ENCODE data around the gene KLK4. TPM values are rescaled to one million over a fixed set of nuclear protein-coding genes. Genes with fewer than 3 reads are reported as not detected.

KLK4 gene
- polyA plus RNA-seq, 1 of the 3 experiments (the other 2 are of a cell fraction): not detected

- no peak for TF ChIP-seq CTCF (IDR thresholded peaks at IDR 0.05)
- TF ChIP-seq RAD21 (IDR thresholded peaks at IDR 0.05; ENCODE audit: low read length): no peak
- TF ChIP-seq NFIC (IDR thresholded peaks at IDR 0.05; ENCODE audit: borderline replicate concordance): no peak
- TF ChIP-seq RCOR1 (IDR thresholded peaks at IDR 0.05; ENCODE audit: low read length): no peak
- TF ChIP-seq FOXM1 (IDR thresholded peaks at IDR 0.05; ENCODE audit: low read depth): no peak
- TF ChIP-seq MXI1 (IDR thresholded peaks at IDR 0.05; ENCODE audit: low read depth, low read length): no peak
- no peak for TF ChIP-seq JUND (IDR thresholded peaks at IDR 0.05)
- TF ChIP-seq FOXJ3 (CRISPR knock-in tag; IDR thresholded peaks at IDR 0.05): no peak
- no peak for TF ChIP-seq SIN3A (IDR thresholded peaks at IDR 0.05; ENCODE audit: borderline replicate concordance, low read depth, low read length)
- TF ChIP-seq EZH2phosphoT487 (IDR thresholded peaks at IDR 0.05; ENCODE audit: borderline replicate concordance, low read depth): no peak
- no peak for TF ChIP-seq RXRA (IDR thresholded peaks at IDR 0.05; ENCODE audit: borderline replicate concordance, low read depth)
Observed at GRCh38 chr19:50944795-50945194, 33.6 kb upstream of the KLK4 start (continued).

GRCh38 chr19:50943074-50943828 lies 32.1 kb upstream of the KLK4 start:
- no peak overlapping the region for H3K4me2 ChIP-seq
- H3K4me3 ChIP-seq (ENCODE audit: low read depth in 2 of 2, low read length in 1 of 2): no peak overlapping the region
- no peak overlapping the region for H3K27ac ChIP-seq (ENCODE audit: low read depth in 2 of 2, low read length in 1 of 2)
- H3F3A ChIP-seq (replicated peaks; ENCODE audit: insufficient read depth): no peaks in the 10 kb centered on the region
- WGBS (ENCODE audit: low lambda C conversion rate): 16% methylated on average over 6 of the region's 10 CpGs
- no peak overlapping the region for H3K9ac ChIP-seq
- CTCF ChIA-PET: interaction anchor here (1.0 to 1.5 kb wide), 2 partner anchors 13 to 22 kb away, joined by 3 read pairs; no protein-coding TSS in a partner anchor
- TF ChIP-seq CTCF (IDR thresholded peaks at IDR 0.05): no peak
- no peak for TF ChIP-seq USF1 (IDR thresholded peaks at IDR 0.05; ENCODE audit: borderline replicate concordance, low read depth)
- TF ChIP-seq ELF1 (IDR thresholded peaks at IDR 0.05): no peak
- no peak for TF ChIP-seq NRF1 (IDR thresholded peaks at IDR 0.05; ENCODE audit: low read depth, low read length)
- TF ChIP-seq SIN3A (IDR thresholded peaks at IDR 0.05; ENCODE audit: borderline replicate concordance, low read depth, low read length): no peak
- no peak for TF ChIP-seq ZBTB33 (IDR thresholded peaks at IDR 0.05; ENCODE audit: borderline replicate concordance, low read depth)
- TF ChIP-seq FOXM1 (IDR thresholded peaks at IDR 0.05; ENCODE audit: low read depth): no peak
- no peak for TF ChIP-seq JUND (IDR thresholded peaks at IDR 0.05)
- no peak for TF ChIP-seq FOSL2 (IDR thresholded peaks at IDR 0.05; ENCODE audit: borderline replicate concordance, low read depth)
- TF ChIP-seq POLR2AphosphoS5 (IDR thresholded peaks at IDR 0.05; ENCODE audit: low read depth, low read length): no peak
- no peak for TF ChIP-seq MXI1 (IDR thresholded peaks at IDR 0.05; ENCODE audit: low read depth, low read length)
- TF ChIP-seq IRF3 (IDR thresholded peaks at IDR 0.05; ENCODE audit: low read depth, low read length): no peak
- TF ChIP-seq RFX5 (IDR thresholded peaks at IDR 0.05; ENCODE audit: low read length): no peak
- no peak for TF ChIP-seq SMC3 (IDR thresholded peaks at IDR 0.05; ENCODE audit: low read depth, low read length)
- TF ChIP-seq RAD21 (IDR thresholded peaks at IDR 0.05; ENCODE audit: low read length): no peak
- no peak for DNase-seq
- POLR2A ChIA-PET: no interaction called here
- H2AFZ ChIP-seq (ENCODE audit: low read depth): no peak overlapping the region
- H3K36me3 ChIP-seq (replicated peaks in 1 of 2; ENCODE audit: control insufficient read depth in 1 of 2, insufficient read depth in 2 of 2, low read length in 1 of 2): no peaks in the 10 kb centered on the region
- no peaks in the 10 kb centered on the region for H3K79me2 ChIP-seq (ENCODE audit: insufficient read depth)
- H3K27me3 ChIP-seq (ENCODE audit: insufficient read depth): peaks cover 18% of the 10 kb centered on the region; the same call in 1 of the 2 replicates
- no peaks in the 10 kb centered on the region for H3K4me1 ChIP-seq (ENCODE audit: control insufficient read depth in 1 of 2, insufficient read depth in 2 of 2, low read depth in 1 of 2, low read length in 1 of 2)
- H4K20me1 ChIP-seq (ENCODE audit: insufficient read depth): no peaks in the 10 kb centered on the region
- no peaks in the 10 kb centered on the region for H3K9me3 ChIP-seq
- no peaks in the 10 kb centered on the region for H3K9me2 ChIP-seq

All from SK-N-SH (cell line).